HCT116 (cell line): Measurements from ENCODE around the gene ENTR1. TPM values are rescaled to one million over a fixed set of nuclear protein-coding genes. Genes with fewer than 3 reads are reported as not detected.

Experiments used
- ATAC-seq: fragments of 200-7000 bp; cut with Tn5 transposase; 2 replicates; pipeline ENCODE4 v1.9.1; 2020; ENCODE audit warnings: mild to moderate bottlenecking, moderate library complexity
- BruUV-seq: library from RNA; stranded (reverse); fragments of 400-500 nt; replicated peaks from 2 replicates; lab custom pipeline; 2021; lab: Mats Ljungman, UMichigan
- CTCF ChIA-PET: fragments of 300-600 bp; sonication (Branson Sonifier 250); formaldehyde crosslinking; loops from one replicate; lab custom pipeline; 2021; ENCODE audit warnings: antibody characterized with exemption; lab: Charles Lee
- POLR2A ChIA-PET: fragments of 300-600, 350-600 bp; sonication (Branson Sonifier 250); formaldehyde crosslinking; loops from one replicate; lab custom pipeline; 2021; ENCODE audit warnings: antibody characterized with exemption; lab: Charles Lee
- RAD21 ChIA-PET, 2 experiments: fragments of 300-600 bp; sonication (Branson Sonifier 250); formaldehyde crosslinking; loops; one replicate each; lab custom pipeline; 2023; ENCODE audit warnings: low total read pairs in 2 of 2; ENCODE audit not compliant: uncharacterized antibody in 2 of 2, unreplicated experiment in 2 of 2, low non-redundant PET in 1 of 2; lab: Charles Lee
- DNase-seq: peaks from one replicate; pipeline ENCODE4 v3.0.0-alpha.2; 2010; ENCODE audit warnings: low read depth, low spot score
- H2AFZ ChIP-seq: fragments of 200-600 bp; shearing (Covaris generic), sonication (generic); 2 replicates; pipeline ENCODE4 v1.6.1; 2017; ENCODE audit warnings: low read depth, mixed run types, mixed read lengths, antibody characterized with exemption, low read length; ENCODE audit not compliant: poor library complexity, severe bottlenecking
- H3K27ac ChIP-seq: 2 replicates; pipeline ENCODE4 v1.5.1; 2012; ENCODE audit warnings: low read depth, low read length
- H3K27me3 ChIP-seq: fragments of 200-600 bp; sonication (generic); 2 replicates; pipeline ENCODE4 v1.6.1; 2016; ENCODE audit warnings: mixed run types, low read length, mixed read lengths; ENCODE audit not compliant: insufficient read depth
- H3K36me3 ChIP-seq, 2 experiments: fragments of 200-500 bp in 1 of 2; fragments of 200-600 bp in 1 of 2; sonication (Bioruptor generic) in 1 of 2; sonication (generic) in 1 of 2; 2 replicates each; pipeline versions ENCODE4 v1.5.1 to v1.6.1; 2014 to 2016; ENCODE audit warnings: low read length in 2 of 2, inconsistent platforms in 1 of 2, mixed read lengths in 1 of 2, mixed run types in 1 of 2; ENCODE audit not compliant: insufficient read depth in 2 of 2, control insufficient read depth in 1 of 2
- H3K4me1 ChIP-seq, 2 experiments: fragments of 200-600 bp in 1 of 2; sonication (generic) in 1 of 2; 2 replicates each; pipeline versions ENCODE4 v1.5.1 to v1.6.1; 2012 to 2017; ENCODE audit warnings: low read length in 2 of 2, inconsistent platforms in 1 of 2, mild to moderate bottlenecking in 1 of 2, mixed read lengths in 1 of 2, mixed run types in 1 of 2, moderate library complexity in 1 of 2; ENCODE audit not compliant: insufficient read depth in 2 of 2, control insufficient read depth in 1 of 2
- H3K4me2 ChIP-seq: fragments of 200-600 bp; sonication (generic); 2 replicates; pipeline ENCODE4 v1.6.1; 2017; ENCODE audit warnings: mixed run types, low read length, mixed read lengths
- H3K4me3 ChIP-seq, 2 experiments: fragments of 200-600 bp in 1 of 2; sonication (generic) in 1 of 2; replicated peaks in 1 of 2; 2 replicates each; pipeline ENCODE4 v1.5.1; 2011 to 2016; ENCODE audit warnings: low read length in 2 of 2, control low read depth in 1 of 2, low read depth in 1 of 2, mild to moderate bottlenecking in 1 of 2, mixed read lengths in 1 of 2, mixed run types in 1 of 2
- H3K79me2 ChIP-seq: fragments of 200-600 bp; sonication (generic); 2 replicates; pipeline ENCODE4 v1.6.1; 2017; ENCODE audit warnings: mild to moderate bottlenecking, mixed run types, low read length, moderate library complexity, mixed read lengths; ENCODE audit not compliant: insufficient read depth
- H3K9ac ChIP-seq: fragments of 200-600 bp; sonication (generic); 2 replicates; pipeline ENCODE4 v1.6.1; 2016; ENCODE audit warnings: low read length, mixed read lengths
- H3K9me2 ChIP-seq: fragments of 200-600 bp; sonication (generic), shearing (Covaris generic); 2 replicates; pipeline ENCODE4 v1.6.1; 2017; ENCODE audit warnings: mixed run types, mild to moderate bottlenecking, moderate library complexity; ENCODE audit not compliant: insufficient read depth
- H3K9me3 ChIP-seq, 2 experiments: fragments of 200-500 bp in 1 of 2; fragments of 200-600 bp in 1 of 2; sonication (Bioruptor generic) in 1 of 2; sonication (generic) in 1 of 2; 2 replicates each; pipeline ENCODE4 v1.6.1; 2014 to 2017; ENCODE audit warnings: low read length in 2 of 2, mixed read lengths in 2 of 2, inconsistent platforms in 1 of 2, low read depth in 1 of 2, mild to moderate bottlenecking in 1 of 2, mixed run types in 1 of 2, moderate library complexity in 1 of 2; ENCODE audit not compliant: control insufficient read depth in 1 of 2, insufficient read depth in 1 of 2
- H4K20me1 ChIP-seq: fragments of 200-600 bp; sonication (generic), shearing (Covaris generic); 2 replicates; pipeline ENCODE4 v1.6.1; 2017; ENCODE audit warnings: mixed run types, mild to moderate bottlenecking, moderate library complexity; ENCODE audit not compliant: insufficient read depth
- EGR1 ChIP-seq: IDR thresholded peaks from 2 replicates; pipeline ENCODE4 v1.6.1; 2012; ENCODE audit warnings: low read depth
- ELF1 ChIP-seq: IDR thresholded peaks from 2 replicates; pipeline ENCODE4 v1.6.1; 2012; ENCODE audit warnings: low read depth, borderline replicate concordance
- EZH2 ChIP-seq: fragments of 200-600 bp; sonication (generic); IDR thresholded peaks from 2 replicates; pipeline ENCODE4 v1.6.1; 2017; ENCODE audit warnings: antibody characterized with exemption, mixed run types
- EZH2phosphoT487 ChIP-seq: fragments of 200-600 bp; IDR thresholded peaks from 2 replicates; pipeline ENCODE4 v1.6.1; 2018; ENCODE audit warnings: antibody characterized with exemption, borderline replicate concordance
- FOSL1 ChIP-seq: IDR thresholded peaks from 2 replicates; pipeline ENCODE4 v1.6.1; 2012; ENCODE audit warnings: low read depth
- JUND ChIP-seq: IDR thresholded peaks from 2 replicates; pipeline ENCODE4 v1.6.1; 2012
- MAX ChIP-seq: IDR thresholded peaks from 2 replicates; pipeline ENCODE4 v1.6.1; 2012
- POLR2A ChIP-seq: IDR thresholded peaks from 2 replicates; pipeline ENCODE4 v1.7.0; 2011; ENCODE audit warnings: borderline replicate concordance; ENCODE audit not compliant: insufficient read depth, insufficient read length; ENCODE audit errors: extremely low read depth
- RAD21 ChIP-seq: IDR thresholded peaks from 2 replicates; pipeline ENCODE4 v1.6.1; 2012; ENCODE audit warnings: low read depth, mild to moderate bottlenecking
- SIN3A ChIP-seq: IDR thresholded peaks from 2 replicates; pipeline ENCODE4 v1.6.1; 2012; ENCODE audit warnings: low read depth
- SP1 ChIP-seq: IDR thresholded peaks from 2 replicates; pipeline ENCODE4 v1.6.1; 2012; ENCODE audit warnings: low read depth
- SRF ChIP-seq: IDR thresholded peaks from 2 replicates; pipeline ENCODE4 v1.6.1; 2012; ENCODE audit warnings: low read depth
- TCF7L2 ChIP-seq: IDR thresholded peaks from 2 replicates; pipeline ENCODE4 v1.7.0; 2011; ENCODE audit warnings: borderline replicate concordance, inconsistent platforms; ENCODE audit not compliant: insufficient read depth, insufficient read length; ENCODE audit errors: extremely low read depth
- ZBTB33 ChIP-seq: IDR thresholded peaks from 2 replicates; pipeline ENCODE4 v1.6.1; 2011; ENCODE audit warnings: mild to moderate bottlenecking, low read length, moderate library complexity; ENCODE audit not compliant: insufficient replicate concordance; ENCODE audit errors: extremely low read depth
- intact Hi-C: fragments of 100-400 bp; cut with micrococcal nuclease; formaldehyde crosslinking; loops from 2 replicates; pipeline ENCODE4 v1.10.0; 2022
- total RNA-seq: library from RNA; stranded (reverse); gene quantifications from one replicate; pipeline ENCODE4 v1.2.1, GENCODE V29; 2021; ENCODE audit not compliant: unreplicated experiment

Gene ENTR1
- total RNA-seq, 1 experiment from 2014 or later = 119 TPM

GRCh38 chr9:136370687-136371532, 39.5 kb downstream of the ENTR1 start:
- no peaks in the 10 kb centered on the region for H4K20me1 ChIP-seq
- RAD21 ChIA-PET = no interaction called here
- CTCF ChIA-PET = interaction anchor here (1.3 kb wide), 1 partner anchor 8 kb away, joined by 6 read pairs; no protein-coding TSS in a partner anchor
- H3K36me3 ChIP-seq = no peaks in the 10 kb centered on the region
- DNase-seq (no peak), ATAC-seq (no peak)
- no peaks in the 10 kb centered on the region for H3K9me3 ChIP-seq
- no peaks in the 10 kb centered on the region for H3K9me2 ChIP-seq
- no peak overlapping the region for H3K9ac ChIP-seq
- no peak overlapping the region for H3K27ac ChIP-seq
- POLR2A ChIA-PET = no interaction called here
- no peak overlapping the region for H3K4me3 ChIP-seq
- H3K27me3 ChIP-seq = no peaks in the 10 kb centered on the region
- BruUV-seq = no TSS peak
- TF ChIP-seq TCF7L2 = no peak
- TF ChIP-seq SIN3A = no peak
- TF ChIP-seq RAD21 = no peak
- no peak for TF ChIP-seq SRF
- no peak for TF ChIP-seq ZBTB33
- TF ChIP-seq EZH2 = no peak
- no peak for TF ChIP-seq SP1
- no peak for TF ChIP-seq ELF1
- TF ChIP-seq EZH2phosphoT487 = no peak
- TF ChIP-seq FOSL1 = no peak
- no peak for TF ChIP-seq EGR1
- no peak for TF ChIP-seq POLR2A
- no peak for TF ChIP-seq MAX
- TF ChIP-seq JUND = no peak
- intact Hi-C loops = no loop called here
- no peak overlapping the region for H3K4me2 ChIP-seq
- peaks cover 0 to 9% of the 10 kb centered on the region in 2 experiments; a peak in 2 of 4 replicates for H3K4me1 ChIP-seq
- no peaks in the 10 kb centered on the region for H3K79me2 ChIP-seq
- no peak overlapping the region for H2AFZ ChIP-seq
